Anterior cingulate cortex (tissue), 58 donors: Measurements from ENCODE around the gene NSMCE3.
"Not testable (repeated sequence)": the region's sequence is repeated elsewhere in the genome, so short reads cannot be mapped to it uniquely, and the experiment has no call there.

Source experiments
- DNase-seq, 58 donors: peaks; one replicate each; lab custom pipeline; 2025; lab: John Stamatoyannopoulos, UW

Gene NSMCE3

DNA sequence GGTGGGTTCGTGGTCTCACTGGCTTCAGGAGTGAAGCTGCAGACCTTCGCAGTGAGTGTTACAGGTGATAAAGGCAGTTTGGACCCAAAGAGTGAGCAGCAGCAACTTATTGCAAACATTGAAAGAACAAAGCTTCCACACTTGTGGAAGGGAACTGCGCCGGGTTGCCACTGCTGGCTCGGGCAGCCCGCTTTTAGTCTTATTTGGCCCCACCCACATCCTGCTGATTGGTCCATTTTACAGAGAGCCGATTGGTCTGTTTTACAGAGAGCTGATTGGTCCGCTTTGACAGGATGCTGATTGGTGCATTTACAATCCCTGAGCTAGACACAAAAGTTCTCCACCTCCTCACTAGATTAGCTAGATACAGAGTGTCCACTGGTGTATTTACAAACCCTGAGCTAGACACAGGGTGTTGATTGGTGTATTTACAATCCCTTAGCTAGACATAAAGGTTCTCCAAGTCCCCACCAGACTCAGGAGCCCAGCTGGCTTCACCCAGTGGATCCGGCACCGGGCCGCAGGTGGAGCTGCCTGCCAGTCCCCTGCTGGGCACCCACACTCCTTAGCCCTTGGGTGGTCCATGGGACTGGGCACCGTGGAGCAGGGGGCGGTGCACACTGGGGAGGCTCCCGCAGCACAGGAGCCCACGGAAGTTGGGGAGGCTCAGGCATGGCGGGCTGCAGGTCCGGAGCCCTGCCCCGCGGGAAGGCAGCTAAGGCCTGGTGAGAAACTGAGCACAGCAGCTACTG is 45.2 kb downstream of the NSMCE3 start:
- not testable (repeated sequence) for DNase-seq

- DNase-seq = no peak
Measured at GRCh38 chr15:29223640-29224039, 46.0 kb downstream of the NSMCE3 start.

GRCh38 chr15:29222129-29222853 is 47.3 kb downstream of the NSMCE3 start:
- DNase-seq = no peak

GRCh38 chr15:29220852-29221251 is 48.8 kb downstream of the NSMCE3 start:
- DNase-seq = peak in 19 of 58 donors; percentile 3 to 47 (median 19)

GRCh38 chr15:29216955-29217354 is 52.7 kb downstream of the NSMCE3 start:
- DNase-seq = no peak
